Muscle of back (tissue), 13 donors: ENCODE measurements around the gene ZBTB43. TPM values are rescaled to one million over a fixed set of nuclear protein-coding genes. Genes with fewer than 3 reads are reported as not detected.
A peak's percentile ranks its signal among the peaks of the same experiment; 100 is the strongest.
"Not testable (repeated sequence)": the region's sequence is repeated elsewhere in the genome, so short reads cannot be mapped to it uniquely, and the experiment has no call there.

Experiments
- DNase-seq, 3 donors: peaks; one replicate each; pipeline versions ENCODE4 v3.0.0 to v3.0.0-alpha.2; 2013
- long read RNA-seq, 9 donors: transcript quantifications; one replicate each; lab custom pipeline, GENCODE V29; 2026
- polyA plus RNA-seq, 10 donors: library from polyadenylated mRNA; unstranded; fragments of 120-200 nt; gene quantifications; one replicate each; pipeline ENCODE4 v1.2.1, GENCODE V29; 2013; ENCODE audit not compliant: insufficient read length in 10 of 10

Gene ZBTB43
- polyA plus RNA-seq, result 10 to 100 TPM; 11.2 to 22.8 (median 13.4) TPM
- long read RNA-seq, donor 1, full-length matches to known transcripts, result 8 of 8 reads
- long read RNA-seq, donor 1, partial matches to known transcripts, result 0 of 8 reads
- long read RNA-seq, donor 1, other reads (novel, unspliced or antisense), result 0 of 8 reads
- long read RNA-seq, donor 2, full-length matches to known transcripts, result 11 of 21 reads
- long read RNA-seq, donor 2, partial matches to known transcripts, result 10 of 21 reads
- long read RNA-seq, donor 2, other reads (novel, unspliced or antisense), result 0 of 21 reads
- long read RNA-seq, donor 3, full-length matches to known transcripts, result 2 of 2 reads
- long read RNA-seq, donor 3, partial matches to known transcripts, result 0 of 2 reads
- long read RNA-seq, donor 3, other reads (novel, unspliced or antisense), result 0 of 2 reads
- long read RNA-seq, donor 4, full-length matches to known transcripts, result 5 of 5 reads
- long read RNA-seq, donor 4, partial matches to known transcripts, result 0 of 5 reads
- long read RNA-seq, donor 4, other reads (novel, unspliced or antisense), result 0 of 5 reads
- long read RNA-seq, donor 5, full-length matches to known transcripts, result 8 of 8 reads
- long read RNA-seq, donor 5, partial matches to known transcripts, result 0 of 8 reads
- long read RNA-seq, donor 5, other reads (novel, unspliced or antisense), result 0 of 8 reads
- long read RNA-seq, donor 6, full-length matches to known transcripts, result 13 of 13 reads
- long read RNA-seq, donor 6, partial matches to known transcripts, result 0 of 13 reads
- long read RNA-seq, donor 6, other reads (novel, unspliced or antisense), result 0 of 13 reads
- long read RNA-seq, donor 7, full-length matches to known transcripts, result 10 of 10 reads
- long read RNA-seq, donor 7, partial matches to known transcripts, result 0 of 10 reads
- long read RNA-seq, donor 7, other reads (novel, unspliced or antisense), result 0 of 10 reads
- long read RNA-seq, donor 8, full-length matches to known transcripts, result 7 of 7 reads
- long read RNA-seq, donor 8, partial matches to known transcripts, result 0 of 7 reads
- long read RNA-seq, donor 8, other reads (novel, unspliced or antisense), result 0 of 7 reads
- long read RNA-seq, donor 9, full-length matches to known transcripts, result 1 of 1 reads
- long read RNA-seq, donor 9, partial matches to known transcripts, result 0 of 1 reads
- long read RNA-seq, donor 9, other reads (novel, unspliced or antisense), result 0 of 1 reads

DNA sequence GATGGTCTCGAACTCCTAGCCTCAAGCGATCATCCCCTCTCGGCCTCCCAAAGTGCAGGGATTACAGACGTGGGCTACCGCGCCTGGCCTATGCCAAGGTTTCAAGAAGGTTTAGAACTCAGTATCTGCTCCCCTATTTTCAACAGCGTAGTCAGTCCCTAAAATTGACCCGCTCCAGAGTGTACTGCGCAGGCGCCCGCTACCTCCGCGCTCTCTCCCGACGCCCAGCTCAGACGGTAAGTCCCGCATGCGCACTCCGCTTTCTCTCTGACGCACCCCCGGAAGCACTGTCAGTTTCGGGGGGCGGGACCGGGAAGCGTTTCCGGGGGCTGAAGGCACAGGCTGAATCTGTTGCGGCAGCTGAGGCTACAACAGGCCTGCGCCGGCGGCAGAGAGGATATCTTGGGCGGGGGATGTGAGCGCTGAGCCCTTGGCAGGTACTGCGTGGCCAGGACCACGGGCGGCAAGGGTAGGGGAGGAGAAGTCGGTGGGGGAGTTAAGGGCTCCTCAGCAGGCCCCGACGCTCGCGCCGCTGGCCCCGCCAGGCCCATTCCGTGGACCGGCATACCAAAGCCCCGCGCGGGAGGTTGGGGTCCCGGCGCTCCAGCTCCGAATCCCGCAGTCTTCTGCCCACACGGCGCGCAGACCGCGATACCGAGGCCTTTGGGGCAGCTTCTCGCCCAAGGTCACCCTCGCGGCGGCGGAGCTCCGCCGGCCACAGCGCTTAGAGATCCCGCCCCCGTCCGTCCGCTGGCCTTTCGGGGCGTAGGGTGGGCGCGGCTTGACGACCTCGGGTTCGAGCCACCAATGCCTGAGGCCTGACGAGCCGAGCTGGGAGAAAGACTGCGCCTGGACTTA, at the start of gene ZBTB43:
ZBTB43 (plus strand) TSS at position 345 of the 858 bp plus-strand sequence. CDS start 27,470 bp downstream, outside the sequence.
- peak; percentile 97 to 99 (median 98) for DNase-seq

DNA sequence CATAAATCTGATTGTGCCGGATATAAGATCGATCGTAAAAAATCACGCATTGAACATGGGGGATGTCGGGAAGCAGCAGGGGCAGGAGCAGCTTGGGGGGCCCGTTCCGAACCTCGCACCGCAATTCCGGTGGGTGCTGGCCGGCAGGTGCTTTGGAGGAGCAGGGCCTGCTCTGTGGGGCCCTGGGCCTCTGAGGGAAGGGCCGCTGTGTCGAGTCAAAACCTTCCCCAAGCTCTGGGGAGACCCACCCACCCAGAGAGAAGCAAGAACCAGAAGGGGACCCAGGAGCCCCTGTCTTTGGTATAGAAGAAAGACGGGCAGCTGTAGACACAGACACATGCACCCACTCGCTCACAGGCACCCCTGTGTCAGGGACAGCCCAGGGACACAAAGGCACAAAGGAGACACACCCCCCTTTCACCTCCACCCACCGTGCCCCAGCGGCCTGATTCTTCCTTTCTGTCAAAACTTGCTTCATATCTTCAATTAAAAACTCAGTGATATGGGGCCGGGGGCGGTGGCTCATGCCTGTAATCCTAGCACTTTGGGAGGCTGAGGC, 49.4 kb upstream of the ZBTB43 start:
- no peak for DNase-seq

GRCh38 chr9:126756238-126756637, 48.6 kb upstream of the ZBTB43 start:
- no peak for DNase-seq

GRCh38 chr9:126756876-126757415, 47.9 kb upstream of the ZBTB43 start:
- no peak for DNase-seq

- DNase-seq, result no peak
Observed at GRCh38 chr9:126758916-126759585, 45.8 kb upstream of the ZBTB43 start.

DNA sequence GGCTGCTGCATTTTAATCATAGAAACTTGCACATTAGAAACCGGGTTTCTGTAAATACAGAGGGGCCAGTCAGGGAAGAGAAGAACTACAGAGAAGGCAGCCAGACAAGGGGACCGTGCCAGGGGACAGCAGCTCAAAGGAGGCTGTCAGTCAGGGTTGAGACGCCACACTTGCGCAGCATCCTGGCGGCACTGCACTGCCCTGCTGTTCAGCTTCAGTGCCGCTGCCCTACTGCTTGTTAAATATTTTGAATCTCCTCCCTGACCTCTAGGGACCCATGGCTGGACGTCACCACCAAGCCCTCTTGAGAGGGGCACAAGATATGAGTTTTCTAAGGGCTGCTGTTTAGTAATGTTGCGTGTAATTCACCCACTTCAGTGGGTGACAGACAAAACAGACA, 43.6 kb upstream of the ZBTB43 start:
- peak in 1 of 3 donors; percentile 25 for DNase-seq

GRCh38 chr9:126763130-126763764, 41.6 kb upstream of the ZBTB43 start:
- no peak for DNase-seq

- DNase-seq, result no peak
Observed at GRCh38 chr9:126773004-126773607, 31.7 kb upstream of the ZBTB43 start.

DNA sequence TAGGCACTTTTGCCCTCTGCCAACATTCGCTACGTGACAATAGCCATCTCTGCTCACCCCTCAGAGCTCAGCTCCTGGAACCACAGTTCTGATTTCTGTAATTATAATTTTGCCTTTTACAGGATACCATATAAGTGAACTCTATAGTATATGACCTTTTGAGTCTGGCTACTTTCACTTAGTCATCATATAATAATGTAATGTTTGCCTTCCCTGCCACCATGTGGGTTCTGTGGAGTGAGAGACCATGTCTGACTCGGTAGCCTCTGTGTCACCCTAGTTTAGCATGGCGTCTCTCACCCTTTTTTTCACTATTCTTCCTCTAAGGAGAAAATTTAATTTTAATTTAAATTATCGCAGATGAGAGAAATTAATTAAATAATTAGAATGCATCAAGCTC, 28.9 kb upstream of the ZBTB43 start:
- no peak for DNase-seq

- DNase-seq, result no peak
Observed at GRCh38 chr9:126777733-126778132, 27.1 kb upstream of the ZBTB43 start.

DNA sequence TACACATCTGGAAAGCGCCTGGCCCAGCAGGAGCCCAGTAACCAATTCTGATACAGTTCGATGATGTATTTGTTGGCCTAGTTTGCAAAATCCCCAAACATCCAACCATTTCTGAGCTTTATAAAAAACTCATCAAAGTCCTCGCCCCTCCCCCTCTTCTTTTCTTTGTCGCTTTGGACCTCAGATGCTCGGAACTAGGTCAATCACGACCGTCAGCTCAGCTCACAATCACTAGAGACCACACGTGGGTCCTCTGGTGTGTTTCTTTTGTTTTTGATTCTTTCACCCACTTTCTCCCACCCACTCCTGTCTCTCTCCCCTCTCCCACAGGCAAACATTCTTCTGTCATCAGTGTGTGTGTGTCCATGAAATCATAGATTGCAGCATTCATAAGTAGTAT, 26.7 kb upstream of the ZBTB43 start:
- DNase-seq, result no peak

DNA sequence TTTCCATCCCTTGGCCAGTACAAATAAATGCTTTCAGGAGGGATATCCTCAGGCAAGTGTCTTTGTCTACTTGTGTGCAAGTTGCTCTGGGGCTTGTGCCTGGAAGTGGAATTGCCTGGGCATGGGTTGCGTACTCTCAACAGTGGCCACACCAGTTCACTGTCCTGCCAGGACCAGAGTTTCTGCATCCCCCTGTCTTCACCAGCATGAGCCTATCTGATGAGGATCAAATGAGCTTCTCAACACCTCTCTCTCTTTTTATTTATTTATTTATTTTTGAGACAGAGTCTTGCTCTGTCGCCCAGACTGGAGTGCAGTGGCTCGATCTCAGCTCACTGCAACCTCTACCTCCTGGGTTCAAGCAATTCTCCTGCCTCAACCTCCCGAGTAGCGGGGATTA, 26.1 kb upstream of the ZBTB43 start:
- DNase-seq, result not testable (repeated sequence)

GRCh38 chr9:126781186-126782052, 23.4 kb upstream of the ZBTB43 start:
- peak; percentile 64 to 82 (median 79) for DNase-seq

- DNase-seq, result no peak
Observed at GRCh38 chr9:126782053-126782388, 22.8 kb upstream of the ZBTB43 start.

- DNase-seq, result peak in 2 of 3 donors; percentile 17 to 22
Observed at GRCh38 chr9:126783949-126784348, 20.9 kb upstream of the ZBTB43 start.

DNA sequence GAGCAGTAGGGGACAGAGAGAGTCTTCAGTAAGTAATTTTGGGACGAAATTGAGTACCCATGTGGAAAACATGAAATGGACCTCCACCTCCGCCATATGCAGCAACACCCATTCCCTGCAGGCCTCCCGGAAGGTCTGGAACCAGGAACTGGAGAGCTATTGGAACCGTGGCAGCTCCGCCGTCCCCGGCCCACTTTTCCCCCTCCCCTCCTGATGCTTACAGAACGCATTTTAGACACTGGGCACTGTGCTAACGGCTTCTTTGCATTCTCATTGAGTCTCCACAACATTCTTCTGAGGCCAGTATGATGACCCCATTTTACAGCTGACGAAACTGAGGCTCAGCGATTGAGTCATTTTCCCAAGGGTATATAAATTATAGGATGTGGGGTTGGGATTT, 20.4 kb upstream of the ZBTB43 start:
- DNase-seq, result no peak

GRCh38 chr9:126784841-126785240, 20.0 kb upstream of the ZBTB43 start:
- DNase-seq, result not testable (repeated sequence)

GRCh38 chr9:126788046-126788445, 16.8 kb upstream of the ZBTB43 start:
- DNase-seq, result no peak
